GM21825 (cell line): Measurements from ENCODE around the gene SCN4B.

Experiments
- ATAC-seq: cut with Tn5 transposase; IDR thresholded peaks from one replicate; pipeline ENCODE4 v1.9.1; 2021; ENCODE audit warnings: mild to moderate bottlenecking, moderate library complexity; ENCODE audit not compliant: unreplicated experiment

The SCN4B gene

GRCh38 chr11:118175031-118175992 lies 22.7 kb upstream of the SCN4B start:
- ATAC-seq, result no peak

- ATAC-seq, result no peak
These were observed 21.5 kb upstream of the SCN4B start for GRCh38 chr11:118174006-118174567.

- ATAC-seq, result no peak
These were observed 19.7 kb upstream of the SCN4B start for GRCh38 chr11:118172356-118172755.

GRCh38 chr11:118171269-118172062 lies 18.8 kb upstream of the SCN4B start:
- no peak for ATAC-seq

GRCh38 chr11:118170882-118171268 lies 18.3 kb upstream of the SCN4B start:
- no peak for ATAC-seq

GRCh38 chr11:118170231-118170630 lies 17.6 kb upstream of the SCN4B start:
- no peak for ATAC-seq

GRCh38 chr11:118169300-118170140 lies 16.9 kb upstream of the SCN4B start:
- ATAC-seq, result no peak

- no peak for ATAC-seq
These were observed 16.1 kb upstream of the SCN4B start for GRCh38 chr11:118168751-118169150.

- no peak for ATAC-seq
These were observed 15.7 kb upstream of the SCN4B start for GRCh38 chr11:118168316-118168715.

- no peak for ATAC-seq
These were observed 15.3 kb upstream of the SCN4B start for GRCh38 chr11:118167906-118168305.

- ATAC-seq, result no peak
These were observed 14.6 kb upstream of the SCN4B start for GRCh38 chr11:118167253-118167652.

GRCh38 chr11:118166641-118167040 lies 14.0 kb upstream of the SCN4B start:
- ATAC-seq, result no peak

GRCh38 chr11:118164885-118165284 lies 12.3 kb upstream of the SCN4B start:
- no peak for ATAC-seq

- ATAC-seq, result no peak
These were observed 10.9 kb upstream of the SCN4B start for GRCh38 chr11:118163494-118163893.

- ATAC-seq, result no peak
These were observed 10.2 kb upstream of the SCN4B start for GRCh38 chr11:118162846-118163245.

- ATAC-seq, result no peak
These were observed 9.2 kb upstream of the SCN4B start for GRCh38 chr11:118161786-118162185.

GRCh38 chr11:118157186-118157895 lies 4.7 kb upstream of the SCN4B start:
- ATAC-seq, result no peak

GRCh38 chr11:118156531-118157185 lies 4.0 kb upstream of the SCN4B start:
- no peak for ATAC-seq

- ATAC-seq, result no peak
These were observed 3.3 kb upstream of the SCN4B start for GRCh38 chr11:118155776-118156530.
